Ishikawa (cell line): ENCODE results near the gene FGD6.

Experiments
- CEBPB ChIP-seq: IDR thresholded peaks from 2 replicates; pipeline ENCODE4 v1.6.1; 2012
- CREB1 ChIP-seq: IDR thresholded peaks from 2 replicates; pipeline ENCODE4 v1.6.1; 2012; ENCODE audit warnings: low read depth
- EGR1 ChIP-seq: IDR thresholded peaks from 2 replicates; pipeline ENCODE4 v1.6.1; 2012
- EP300 ChIP-seq: IDR thresholded peaks from 2 replicates; pipeline ENCODE4 v1.6.1; 2012; ENCODE audit warnings: borderline replicate concordance
- FOXM1 ChIP-seq: IDR thresholded peaks from 2 replicates; pipeline ENCODE4 v1.6.1; 2012; ENCODE audit warnings: low read depth, borderline replicate concordance
- NFIC ChIP-seq: IDR thresholded peaks from 2 replicates; pipeline ENCODE4 v1.6.1; 2012
- RAD21 ChIP-seq: IDR thresholded peaks from 2 replicates; pipeline ENCODE4 v1.6.1; 2012; ENCODE audit warnings: low read depth
- TAF1 ChIP-seq: IDR thresholded peaks from 2 replicates; pipeline ENCODE4 v1.6.1; 2012; ENCODE audit warnings: low read depth, mild to moderate bottlenecking
- TCF12 ChIP-seq: IDR thresholded peaks from 2 replicates; pipeline ENCODE4 v1.6.1; 2012; ENCODE audit warnings: low read depth
- TEAD4 ChIP-seq: IDR thresholded peaks from 2 replicates; pipeline ENCODE4 v1.6.1; 2012
- USF1 ChIP-seq: IDR thresholded peaks from 2 replicates; pipeline ENCODE4 v1.6.1; 2012
- YY1 ChIP-seq: IDR thresholded peaks from 2 replicates; pipeline ENCODE4 v1.6.1; 2012; ENCODE audit warnings: low read depth
- ZBTB7A ChIP-seq: IDR thresholded peaks from 2 replicates; pipeline ENCODE4 v1.6.1; 2012; ENCODE audit warnings: low read depth
- TF ChIP-seq, protein P1 (sequence below): IDR thresholded peaks from 2 replicates; pipeline ENCODE4 v1.6.1; 2012
- TF ChIP-seq, protein P2 (sequence below): IDR thresholded peaks from 2 replicates; pipeline ENCODE4 v1.6.1; 2012; ENCODE audit warnings: low read depth, mild to moderate bottlenecking

Gene FGD6

GRCh38 chr12:95099270-95099790, 117.9 kb downstream of the FGD6 start:
- TF ChIP-seq TCF12 (no peak), FOXM1 (no peak), NFIC (0 out of 2 replicates have a peak, but pooled peaks have one; percentile 21), EP300 (peak; percentile 52; the same call in 1 of the 2 replicates), TEAD4 (peak; percentile 50)
- TF ChIP-seq, protein P1, sequence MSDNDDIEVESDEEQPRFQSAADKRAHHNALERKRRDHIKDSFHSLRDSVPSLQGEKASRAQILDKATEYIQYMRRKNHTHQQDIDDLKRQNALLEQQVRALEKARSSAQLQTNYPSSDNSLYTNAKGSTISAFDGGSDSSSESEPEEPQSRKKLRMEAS: peak; percentile 25; the same call in 1 of the 2 replicates

GRCh38 chr12:95096852-95097251, 120.4 kb downstream of the FGD6 start:
- TF ChIP-seq YY1: no peak
- no peak for TF ChIP-seq RAD21

GRCh38 chr12:95096378-95096777, 120.9 kb downstream of the FGD6 start:
- TF ChIP-seq CEBPB (no peak), ZBTB7A (no peak), TEAD4 (no peak), NFIC (no peak), EP300 (no peak), RAD21 (no peak)

- TF ChIP-seq CEBPB (no peak), TAF1 (no peak)
Measured at GRCh38 chr12:95089462-95089861, 127.8 kb downstream of the FGD6 start.

DNA sequence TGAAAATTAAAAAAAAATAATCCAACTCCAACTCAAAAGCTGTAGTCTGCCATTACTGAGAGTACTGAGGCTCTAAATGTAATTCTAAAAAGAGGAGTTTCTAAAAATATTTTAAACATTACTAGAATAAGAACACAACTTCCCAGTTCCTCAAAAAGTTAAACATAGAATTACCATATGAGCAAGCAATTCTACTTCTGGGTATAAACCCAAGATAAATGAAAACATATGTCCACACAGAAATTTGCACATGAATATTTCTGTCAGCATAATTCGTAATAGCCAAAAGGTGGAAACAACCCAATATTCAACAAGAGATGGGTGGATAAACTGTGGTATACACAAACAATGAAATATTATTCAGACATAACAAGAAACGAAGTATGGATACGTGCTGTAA, 128.9 kb downstream of the FGD6 start:
- no peak for TF ChIP-seq YY1
- TF ChIP-seq, protein P2, sequence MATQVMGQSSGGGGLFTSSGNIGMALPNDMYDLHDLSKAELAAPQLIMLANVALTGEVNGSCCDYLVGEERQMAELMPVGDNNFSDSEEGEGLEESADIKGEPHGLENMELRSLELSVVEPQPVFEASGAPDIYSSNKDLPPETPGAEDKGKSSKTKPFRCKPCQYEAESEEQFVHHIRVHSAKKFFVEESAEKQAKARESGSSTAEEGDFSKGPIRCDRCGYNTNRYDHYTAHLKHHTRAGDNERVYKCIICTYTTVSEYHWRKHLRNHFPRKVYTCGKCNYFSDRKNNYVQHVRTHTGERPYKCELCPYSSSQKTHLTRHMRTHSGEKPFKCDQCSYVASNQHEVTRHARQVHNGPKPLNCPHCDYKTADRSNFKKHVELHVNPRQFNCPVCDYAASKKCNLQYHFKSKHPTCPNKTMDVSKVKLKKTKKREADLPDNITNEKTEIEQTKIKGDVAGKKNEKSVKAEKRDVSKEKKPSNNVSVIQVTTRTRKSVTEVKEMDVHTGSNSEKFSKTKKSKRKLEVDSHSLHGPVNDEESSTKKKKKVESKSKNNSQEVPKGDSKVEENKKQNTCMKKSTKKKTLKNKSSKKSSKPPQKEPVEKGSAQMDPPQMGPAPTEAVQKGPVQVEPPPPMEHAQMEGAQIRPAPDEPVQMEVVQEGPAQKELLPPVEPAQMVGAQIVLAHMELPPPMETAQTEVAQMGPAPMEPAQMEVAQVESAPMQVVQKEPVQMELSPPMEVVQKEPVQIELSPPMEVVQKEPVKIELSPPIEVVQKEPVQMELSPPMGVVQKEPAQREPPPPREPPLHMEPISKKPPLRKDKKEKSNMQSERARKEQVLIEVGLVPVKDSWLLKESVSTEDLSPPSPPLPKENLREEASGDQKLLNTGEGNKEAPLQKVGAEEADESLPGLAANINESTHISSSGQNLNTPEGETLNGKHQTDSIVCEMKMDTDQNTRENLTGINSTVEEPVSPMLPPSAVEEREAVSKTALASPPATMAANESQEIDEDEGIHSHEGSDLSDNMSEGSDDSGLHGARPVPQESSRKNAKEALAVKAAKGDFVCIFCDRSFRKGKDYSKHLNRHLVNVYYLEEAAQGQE: no peak

DNA sequence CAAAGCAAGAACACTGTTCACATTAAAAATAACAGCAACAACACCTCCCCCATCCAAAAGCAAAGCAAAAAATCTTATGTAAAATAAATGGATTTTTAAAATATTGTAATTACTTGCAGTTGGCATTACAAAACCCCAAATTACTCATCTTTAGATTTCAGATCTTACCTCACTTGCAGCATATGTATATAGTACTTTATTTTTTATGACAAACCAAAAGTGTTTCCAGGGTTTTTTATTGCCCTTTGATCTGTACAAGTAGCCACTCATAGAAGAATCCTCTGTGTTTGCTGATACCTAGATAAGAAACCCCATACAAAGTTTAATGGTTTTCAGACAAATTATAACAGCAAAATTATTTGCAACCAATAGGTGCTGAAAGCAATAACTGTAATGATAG, 131.7 kb downstream of the FGD6 start:
- TF ChIP-seq RAD21 (no peak), USF1 (no peak)
- TF ChIP-seq, protein P1: no peak
- TF ChIP-seq, protein P2: no peak

- TF ChIP-seq CREB1 (no peak), EP300 (0 out of 2 replicates have a peak, but pooled peaks have one; percentile 18), TCF12 (no peak), CEBPB (no peak), NFIC (peak; percentile 38; the same call in 1 of the 2 replicates), TEAD4 (peak; percentile 70), RAD21 (no peak), TAF1 (no peak), EGR1 (no peak), YY1 (no peak), FOXM1 (no peak), USF1 (no peak), ZBTB7A (no peak)
- TF ChIP-seq, protein P1: no peak
- TF ChIP-seq, protein P2: no peak
Measured at GRCh38 chr12:95083938-95084337, 133.3 kb downstream of the FGD6 start.
